H9 (cell line): ENCODE results near the gene HRH1. TPM values are rescaled to one million over a fixed set of nuclear protein-coding genes. Genes with fewer than 3 reads are reported as not detected.

ENCODE experiments used
- DNase-seq: peaks from one replicate; pipeline ENCODE4 v3.0.0-alpha.2; 2017
- H2AFZ ChIP-seq: one replicate; pipeline ENCODE4 v1.6.1; 2013; ENCODE audit warnings: mild to moderate bottlenecking, low read length, control low read depth, moderate library complexity
- H2AK5ac ChIP-seq: 2 replicates; pipeline ENCODE4 v1.6.1; 2013; ENCODE audit warnings: low read length, control low read depth, mixed read lengths; ENCODE audit not compliant: insufficient read length
- H2BK120ac ChIP-seq: one replicate; pipeline ENCODE4 v1.6.1; 2013; ENCODE audit warnings: low read depth, mild to moderate bottlenecking, low read length, control low read depth, inconsistent platforms; ENCODE audit not compliant: poor library complexity, severe bottlenecking
- H2BK12ac ChIP-seq: 2 replicates; pipeline ENCODE4 v1.6.1; 2013; ENCODE audit warnings: low read length, control low read depth, mixed read lengths, low read depth; ENCODE audit not compliant: insufficient read length
- H2BK15ac ChIP-seq: 2 replicates; pipeline ENCODE4 v1.6.1; 2013; ENCODE audit warnings: low read depth, low read length, control low read depth
- H2BK20ac ChIP-seq: one replicate; pipeline ENCODE4 v1.6.1; 2013; ENCODE audit warnings: low read depth, mild to moderate bottlenecking, low read length, control low read depth, inconsistent platforms; ENCODE audit not compliant: poor library complexity, severe bottlenecking
- H2BK5ac ChIP-seq: 2 replicates; pipeline ENCODE4 v1.6.1; 2013; ENCODE audit warnings: low read length, control low read depth, mixed read lengths; ENCODE audit not compliant: insufficient read length
- H3K14ac ChIP-seq: 2 replicates; pipeline ENCODE4 v1.6.1; 2013; ENCODE audit warnings: low read length, control low read depth; ENCODE audit not compliant: insufficient read depth
- H3K18ac ChIP-seq: 2 replicates; pipeline ENCODE4 v1.6.1; 2013; ENCODE audit warnings: low read depth, mild to moderate bottlenecking, mixed read lengths, low read length, control low read depth; ENCODE audit not compliant: insufficient read length
- H3K23ac ChIP-seq: 2 replicates; pipeline ENCODE4 v1.6.1; 2013; ENCODE audit warnings: low read length, control low read depth, mixed read lengths, low read depth; ENCODE audit not compliant: insufficient read length
- H3K23me2 ChIP-seq: 2 replicates; pipeline ENCODE4 v1.6.1; 2013; ENCODE audit warnings: low read depth, mild to moderate bottlenecking, mixed read lengths, low read length, control low read depth; ENCODE audit not compliant: insufficient read length, poor library complexity, severe bottlenecking
- H3K27ac ChIP-seq: 2 replicates; pipeline ENCODE4 v1.5.1; 2013; ENCODE audit warnings: low read length, control low read depth, mixed read lengths, low read depth; ENCODE audit not compliant: insufficient read length
- H3K27me3 ChIP-seq: 2 replicates; pipeline ENCODE4 v1.6.1; 2013; ENCODE audit warnings: low read length, control low read depth, inconsistent platforms; ENCODE audit not compliant: insufficient read depth
- H3K4ac ChIP-seq: 2 replicates; pipeline ENCODE4 v1.6.1; 2013; ENCODE audit warnings: low read depth, mild to moderate bottlenecking, control low read depth, inconsistent platforms, low read length, moderate library complexity
- H3K4me1 ChIP-seq: 2 replicates; pipeline ENCODE4 v1.6.1; 2013; ENCODE audit warnings: low read length, control low read depth, inconsistent platforms; ENCODE audit not compliant: insufficient read depth
- H3K4me2 ChIP-seq: 2 replicates; pipeline ENCODE4 v1.6.1; 2013; ENCODE audit warnings: low read length, control low read depth, mixed read lengths; ENCODE audit not compliant: insufficient read length, insufficient read depth
- H3K56ac ChIP-seq: 2 replicates; pipeline ENCODE4 v1.6.1; 2013; ENCODE audit warnings: low read depth, mild to moderate bottlenecking, mixed read lengths, low read length, control low read depth; ENCODE audit not compliant: insufficient read length
- H3K79me1 ChIP-seq: 2 replicates; pipeline ENCODE4 v1.6.1; 2013; ENCODE audit warnings: low read depth, mild to moderate bottlenecking, moderate library complexity, low read length, control low read depth, inconsistent platforms; ENCODE audit not compliant: insufficient read depth, poor library complexity, severe bottlenecking
- H3K79me2 ChIP-seq: 2 replicates; pipeline ENCODE4 v1.6.1; 2013; ENCODE audit warnings: low read length, control low read depth, inconsistent platforms; ENCODE audit not compliant: insufficient read depth
- H3K9ac ChIP-seq: 2 replicates; pipeline ENCODE4 v1.6.1; 2013; ENCODE audit warnings: low read length, control low read depth, mixed read lengths; ENCODE audit not compliant: insufficient read length; ENCODE audit errors: extremely low read depth
- H3K9me3 ChIP-seq: one replicate; pipeline ENCODE4 v1.6.1; 2013; ENCODE audit warnings: low read depth, low read length, inconsistent platforms; ENCODE audit not compliant: control insufficient read depth
- H3T11ph ChIP-seq: one replicate; pipeline ENCODE4 v1.6.1; 2013; ENCODE audit warnings: mild to moderate bottlenecking, low read length, control low read depth, inconsistent platforms
- H4K20me1 ChIP-seq: one replicate; pipeline ENCODE4 v1.6.1; 2013; ENCODE audit not compliant: control insufficient read depth, insufficient read length, insufficient read depth
- H4K5ac ChIP-seq: 2 replicates; pipeline ENCODE4 v1.6.1; 2013; ENCODE audit warnings: low read depth, mild to moderate bottlenecking, mixed read lengths, low read length, control low read depth; ENCODE audit not compliant: insufficient read length
- H4K8ac ChIP-seq: replicated peaks from 2 replicates; pipeline ENCODE4 v1.6.1; 2013; ENCODE audit warnings: low read length, control low read depth, mixed read lengths, low read depth; ENCODE audit not compliant: insufficient read length
- H4K91ac ChIP-seq: 2 replicates; pipeline ENCODE4 v1.6.1; 2013; ENCODE audit warnings: low read depth, mild to moderate bottlenecking, moderate library complexity, mixed read lengths, low read length, control low read depth; ENCODE audit not compliant: insufficient read length
- H3K27ac Mint-ChIP-seq, 3 experiments: 2 replicates in 2 of 3; 3 replicates in 1 of 3; pipeline ENCODE4 v1.8.0; 2020 to 2021; ENCODE audit warnings: mixed read lengths in 3 of 3, mild to moderate bottlenecking in 1 of 3, moderate library complexity in 1 of 3
- H3K27me3 Mint-ChIP-seq: 2 replicates; pipeline ENCODE4 v1.8.0; 2021; ENCODE audit warnings: low read depth, mild to moderate bottlenecking, moderate library complexity, mixed read lengths
- H3K36me3 Mint-ChIP-seq, 3 experiments: 2 replicates in 2 of 3; 3 replicates in 1 of 3; pipeline ENCODE4 v1.8.0; 2020 to 2021; ENCODE audit warnings: low read depth in 3 of 3, mixed read lengths in 3 of 3; ENCODE audit not compliant: insufficient read depth in 1 of 3
- H3K4me1 Mint-ChIP-seq, 2 experiments: 2 replicates each; pipeline ENCODE4 v1.8.0; 2020; ENCODE audit warnings: mixed read lengths in 2 of 2
- H3K4me3 Mint-ChIP-seq, 2 experiments: 2 replicates in 1 of 2; 3 replicates in 1 of 2; pipeline ENCODE4 v1.8.0; 2020 to 2021; ENCODE audit warnings: mild to moderate bottlenecking in 2 of 2, mixed read lengths in 2 of 2, moderate library complexity in 1 of 2
- H3K9me3 Mint-ChIP-seq, 2 experiments: 2 replicates in 1 of 2; 3 replicates in 1 of 2; pipeline ENCODE4 v1.8.0; 2020; ENCODE audit warnings: mild to moderate bottlenecking in 2 of 2, mixed read lengths in 2 of 2, moderate library complexity in 1 of 2
- WGBS: extraction: QIAGEN DNeasy Blood & Tissue Kit; methylation state at CpG from one replicate; pipeline ENCODE4 v1.1.7; 2013; ENCODE audit warnings: missing lambda C conversion rate, low lambda C conversion rate, mixed read lengths; ENCODE audit not compliant: insufficient read length; ENCODE audit errors: extremely low coverage; 5-methylcytosine and 5-hydroxymethylcytosine counted together
- total RNA-seq: library from RNA; stranded (reverse); gene quantifications from 2 replicates; pipeline ENCODE4 v1.2.1, GENCODE V29; 2021
- TF ChIP-seq, protein P1 (sequence below): fragments of 200-600 bp; sonication (generic); conservative IDR thresholded peaks from 3 replicates; pipeline ENCODE4 v1.8.0; 2021; ENCODE audit warnings: antibody characterized with exemption, mild to moderate bottlenecking

HRH1 gene
- total RNA-seq, 1 experiment from 2014 or later = 0.74 TPM

DNA sequence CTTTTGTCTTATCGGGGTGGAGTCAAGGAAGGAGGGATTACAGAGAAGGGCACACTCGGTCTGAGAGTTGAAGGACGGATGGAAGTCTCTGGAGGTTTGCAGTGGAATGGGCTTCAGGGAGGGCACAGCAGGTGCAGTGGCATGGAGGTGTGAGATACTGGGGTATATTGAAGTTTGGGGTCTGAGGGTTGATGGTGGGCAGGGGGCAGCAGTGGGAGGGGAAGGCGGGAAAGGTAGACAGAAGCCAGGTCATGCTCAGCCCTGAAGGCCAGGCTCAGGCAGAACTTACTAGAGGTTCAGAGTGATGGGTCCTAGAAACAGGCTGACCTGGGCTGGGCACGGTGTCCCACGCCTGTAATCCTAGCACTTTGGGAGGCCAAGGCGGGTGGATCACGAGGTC is 52.7 kb downstream of the HRH1 start:
- Histone ChIP-seq H3K79me2 (no peaks in the 10 kb centered on the region), H3K4me1 (no peaks in the 10 kb centered on the region), H3K4me2 (no peak overlapping the region), H2BK20ac (no peak overlapping the region), H3K9ac (no peak overlapping the region), H2AFZ (no peak overlapping the region), H4K20me1 (no peaks in the 10 kb centered on the region), H3K27ac (no peak overlapping the region), H3T11ph (no peak overlapping the region), H3K79me1 (no peaks in the 10 kb centered on the region), H3K56ac (no peak overlapping the region), H4K5ac (no peak overlapping the region), H3K9me3 (no peaks in the 10 kb centered on the region), H2BK15ac (no peak overlapping the region), H3K23me2 (no peaks in the 10 kb centered on the region), H4K91ac (no peak overlapping the region), H2BK12ac (no peak overlapping the region), H3K23ac (no peak overlapping the region), H4K8ac (no peak overlapping the region), H2BK120ac (no peak overlapping the region), H3K27me3 (no peaks in the 10 kb centered on the region; the same call in 1 of the 2 replicates), H2BK5ac (no peak overlapping the region), H3K14ac (no peak overlapping the region), H3K18ac (no peak overlapping the region), H3K4ac (no peak overlapping the region), H2AK5ac (no peak overlapping the region)
- H3K27me3 Mint-ChIP-seq = no peaks in the 10 kb centered on the region
- no peak for DNase-seq
- peaks cover 2 to 4% of the 10 kb centered on the region in 2 experiments; a peak in 3 of 4 replicates for H3K4me1 Mint-ChIP-seq
- H3K27ac Mint-ChIP-seq = no peak overlapping the region
- WGBS = no CpG with 5 or more reads among the region's 8 CpGs
- no peaks in the 10 kb centered on the region for H3K9me3 Mint-ChIP-seq
- no peak overlapping the region for H3K4me3 Mint-ChIP-seq
- TF ChIP-seq, protein P1, sequence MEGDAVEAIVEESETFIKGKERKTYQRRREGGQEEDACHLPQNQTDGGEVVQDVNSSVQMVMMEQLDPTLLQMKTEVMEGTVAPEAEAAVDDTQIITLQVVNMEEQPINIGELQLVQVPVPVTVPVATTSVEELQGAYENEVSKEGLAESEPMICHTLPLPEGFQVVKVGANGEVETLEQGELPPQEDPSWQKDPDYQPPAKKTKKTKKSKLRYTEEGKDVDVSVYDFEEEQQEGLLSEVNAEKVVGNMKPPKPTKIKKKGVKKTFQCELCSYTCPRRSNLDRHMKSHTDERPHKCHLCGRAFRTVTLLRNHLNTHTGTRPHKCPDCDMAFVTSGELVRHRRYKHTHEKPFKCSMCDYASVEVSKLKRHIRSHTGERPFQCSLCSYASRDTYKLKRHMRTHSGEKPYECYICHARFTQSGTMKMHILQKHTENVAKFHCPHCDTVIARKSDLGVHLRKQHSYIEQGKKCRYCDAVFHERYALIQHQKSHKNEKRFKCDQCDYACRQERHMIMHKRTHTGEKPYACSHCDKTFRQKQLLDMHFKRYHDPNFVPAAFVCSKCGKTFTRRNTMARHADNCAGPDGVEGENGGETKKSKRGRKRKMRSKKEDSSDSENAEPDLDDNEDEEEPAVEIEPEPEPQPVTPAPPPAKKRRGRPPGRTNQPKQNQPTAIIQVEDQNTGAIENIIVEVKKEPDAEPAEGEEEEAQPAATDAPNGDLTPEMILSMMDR = no peak
- no peaks in the 10 kb centered on the region for H3K36me3 Mint-ChIP-seq
